Hepatocyte (in vitro differentiated cells): Measurements from ENCODE around the gene NUFIP1.

Source experiments
- EZH2 ChIP-seq: fragments of 200-600 bp; sonication (generic); IDR thresholded peaks from 2 replicates; pipeline ENCODE4 v1.6.1; 2016; ENCODE audit warnings: antibody characterized with exemption, mild to moderate bottlenecking, borderline replicate concordance
- EZH2phosphoT487 ChIP-seq: fragments of 200-600 bp; sonication (generic); IDR thresholded peaks from one replicate; pipeline ENCODE4 v1.6.1; 2018; ENCODE audit warnings: antibody characterized with exemption, mild to moderate bottlenecking, low read depth, moderate library complexity; ENCODE audit not compliant: unreplicated experiment, severe bottlenecking
- TF ChIP-seq, protein P1 (sequence below): fragments of 200-600 bp; sonication (generic); IDR thresholded peaks from 2 replicates; pipeline ENCODE4 v1.5.1; 2016; ENCODE audit warnings: antibody characterized with exemption, mild to moderate bottlenecking; ENCODE audit not compliant: poor library complexity

DNA sequence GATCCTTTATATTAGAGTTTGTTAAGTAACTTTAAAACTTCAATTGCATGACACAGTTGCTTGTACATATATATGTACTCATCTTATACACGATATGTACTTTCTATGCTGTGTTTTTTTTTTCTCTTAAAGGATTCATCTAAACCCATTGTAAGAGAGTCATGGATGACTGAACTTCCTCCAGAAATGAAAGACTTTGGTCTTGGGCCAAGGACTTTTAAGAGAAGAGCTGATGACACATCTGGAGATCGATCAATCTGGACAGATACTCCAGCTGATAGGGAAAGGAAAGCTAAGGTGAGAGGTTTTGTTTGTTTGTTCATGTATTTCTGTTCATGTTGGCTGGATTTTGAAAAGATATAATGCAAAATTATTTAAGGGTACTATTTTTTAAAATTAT lies 26.0 kb upstream of the NUFIP1 start:
- TF ChIP-seq, protein P1, sequence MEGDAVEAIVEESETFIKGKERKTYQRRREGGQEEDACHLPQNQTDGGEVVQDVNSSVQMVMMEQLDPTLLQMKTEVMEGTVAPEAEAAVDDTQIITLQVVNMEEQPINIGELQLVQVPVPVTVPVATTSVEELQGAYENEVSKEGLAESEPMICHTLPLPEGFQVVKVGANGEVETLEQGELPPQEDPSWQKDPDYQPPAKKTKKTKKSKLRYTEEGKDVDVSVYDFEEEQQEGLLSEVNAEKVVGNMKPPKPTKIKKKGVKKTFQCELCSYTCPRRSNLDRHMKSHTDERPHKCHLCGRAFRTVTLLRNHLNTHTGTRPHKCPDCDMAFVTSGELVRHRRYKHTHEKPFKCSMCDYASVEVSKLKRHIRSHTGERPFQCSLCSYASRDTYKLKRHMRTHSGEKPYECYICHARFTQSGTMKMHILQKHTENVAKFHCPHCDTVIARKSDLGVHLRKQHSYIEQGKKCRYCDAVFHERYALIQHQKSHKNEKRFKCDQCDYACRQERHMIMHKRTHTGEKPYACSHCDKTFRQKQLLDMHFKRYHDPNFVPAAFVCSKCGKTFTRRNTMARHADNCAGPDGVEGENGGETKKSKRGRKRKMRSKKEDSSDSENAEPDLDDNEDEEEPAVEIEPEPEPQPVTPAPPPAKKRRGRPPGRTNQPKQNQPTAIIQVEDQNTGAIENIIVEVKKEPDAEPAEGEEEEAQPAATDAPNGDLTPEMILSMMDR: no peak
- no peak for TF ChIP-seq EZH2
- TF ChIP-seq EZH2phosphoT487: no peak
